Measurements from ENCODE around the gene COL21A1. TPM values are rescaled to one million over a fixed set of nuclear protein-coding genes. Genes with fewer than 3 reads are reported as not detected.

Gene COL21A1
- total RNA-seq, 2 experiments from 2014 or later: not detected

- DNase-seq: no peak
- CTCF ChIA-PET: no interaction called here
- Mint-ChIP-seq H3K27me3 (no peaks in the 10 kb centered on the region), H3K9me3 (peaks cover 9% of the 10 kb centered on the region), H3K36me3 (no peaks in the 10 kb centered on the region), H3K4me1 (ENCODE audit: low read depth) (no peaks in the 10 kb centered on the region), H3K27ac (no peak overlapping the region), H3K4me3 (no peak overlapping the region)
- POLR2A ChIA-PET: no interaction called here
- intact Hi-C loops (cut with micrococcal nuclease): no loop called here
These were observed 160.0 kb downstream of the COL21A1 start for GRCh38 chr6:56087421-56087820.

DNA sequence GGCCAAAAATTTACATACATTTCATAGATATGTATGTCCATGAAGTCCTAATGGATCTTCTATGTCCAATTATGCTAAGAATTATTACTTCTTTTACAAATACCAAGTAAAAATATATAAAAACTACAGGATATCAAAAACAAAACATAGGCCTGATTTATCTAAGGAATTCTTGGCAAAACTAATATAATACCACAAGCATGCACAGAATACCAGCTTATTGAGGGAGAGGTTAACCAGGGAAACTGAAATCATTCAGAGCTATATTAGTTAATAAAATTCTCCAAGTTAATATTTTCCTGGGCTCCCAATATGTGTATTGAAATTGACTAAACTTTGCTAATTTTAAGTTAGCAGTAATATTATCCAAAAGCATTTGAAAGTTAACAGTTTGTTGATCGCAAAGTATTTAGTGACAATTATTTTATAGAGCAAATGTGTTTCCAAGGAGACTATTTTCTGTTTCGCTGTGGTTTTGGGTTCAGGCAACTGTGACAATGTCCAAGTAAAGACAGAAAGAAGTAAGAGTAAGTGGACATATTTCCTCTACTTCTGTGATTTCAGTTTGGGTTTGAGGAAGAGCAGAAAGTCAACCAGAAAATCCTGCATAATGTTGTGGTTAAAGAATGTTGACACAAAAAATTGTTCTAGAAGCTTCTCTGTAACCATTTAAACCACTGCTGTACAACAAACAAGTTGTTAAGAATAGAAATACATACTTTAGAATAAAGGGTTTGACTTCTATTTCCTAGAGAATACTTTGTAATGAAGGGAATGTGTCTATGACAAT lies 167.4 kb downstream of the COL21A1 start:
- intact Hi-C loops (cut with micrococcal nuclease): no loop called here
- no peak overlapping the region for H3K27ac Mint-ChIP-seq
- H3K36me3 Mint-ChIP-seq: no peaks in the 10 kb centered on the region
- H3K27me3 Mint-ChIP-seq: no peaks in the 10 kb centered on the region
- ChIA-PET CTCF (no interaction called here), POLR2A (no interaction called here)
- H3K9me3 Mint-ChIP-seq: peaks cover 5% of the 10 kb centered on the region
- H3K4me1 Mint-ChIP-seq (ENCODE audit: low read depth): no peaks in the 10 kb centered on the region
- DNase-seq: no peak
- no peak overlapping the region for H3K4me3 Mint-ChIP-seq

DNA sequence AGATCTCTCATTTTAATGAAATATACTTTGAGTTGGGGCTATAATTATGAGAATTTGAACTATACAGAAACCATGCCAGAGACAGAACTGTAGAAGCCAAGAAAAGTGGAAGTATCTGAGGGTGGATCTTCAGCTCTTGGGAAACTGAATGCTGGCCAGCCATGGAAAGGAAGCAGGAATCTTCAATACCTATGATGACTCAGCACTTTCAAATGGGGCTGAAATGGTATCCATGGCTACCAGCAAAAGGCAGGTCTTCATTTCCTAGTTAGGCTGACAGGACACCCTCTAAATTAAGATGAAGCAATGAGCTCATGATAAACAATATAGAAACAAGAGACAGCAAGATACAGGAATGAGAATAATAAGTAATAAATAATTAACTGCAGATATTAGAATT lies 171.3 kb downstream of the COL21A1 start:
- Mint-ChIP-seq H3K36me3 (no peaks in the 10 kb centered on the region), H3K27ac (no peak overlapping the region), H3K4me3 (no peak overlapping the region), H3K9me3 (peaks cover 8% of the 10 kb centered on the region), H3K27me3 (no peaks in the 10 kb centered on the region), H3K4me1 (ENCODE audit: low read depth) (no peaks in the 10 kb centered on the region)
- intact Hi-C loops (cut with micrococcal nuclease): no loop called here
- DNase-seq: no peak
- ChIA-PET CTCF (no interaction called here), POLR2A (no interaction called here)

DNA sequence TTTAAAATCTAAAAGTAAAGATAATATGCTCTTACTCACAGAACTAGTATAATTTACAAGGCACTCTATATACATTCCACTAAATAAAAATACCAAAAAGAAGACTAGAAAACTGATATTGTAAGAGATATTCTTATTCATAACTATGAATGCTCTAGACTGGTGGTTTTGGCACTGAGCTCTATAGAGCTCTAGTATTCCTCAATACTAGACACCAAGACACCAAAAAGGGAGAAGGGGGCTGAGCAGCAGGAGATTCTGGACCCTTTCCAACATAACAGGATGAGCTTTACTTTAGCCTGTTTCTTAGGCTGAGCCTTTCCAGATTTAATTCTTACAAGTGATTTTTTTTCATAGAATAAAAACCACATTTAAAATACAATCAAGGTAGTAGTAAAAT lies 173.6 kb downstream of the COL21A1 start:
- CTCF ChIA-PET: no interaction called here

DNA sequence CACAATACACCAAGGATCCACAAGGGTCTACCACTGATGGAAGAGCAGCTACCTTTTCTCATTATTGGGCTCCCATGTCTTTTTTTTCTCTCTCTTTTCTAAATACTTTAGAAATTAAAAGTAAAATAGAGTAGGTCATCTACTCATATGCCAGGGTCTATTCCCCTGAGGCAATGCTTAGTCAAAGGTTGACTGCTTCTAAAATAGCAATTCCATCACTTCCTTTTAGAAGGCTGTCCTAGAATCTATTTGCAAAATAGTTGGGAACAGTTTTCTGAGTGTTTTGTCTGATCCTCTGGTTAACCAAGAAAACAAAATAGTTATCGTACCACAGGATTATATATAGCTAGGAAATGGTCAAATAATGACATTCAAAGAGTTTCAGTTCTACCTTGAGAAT lies 174.1 kb downstream of the COL21A1 start:
- Mint-ChIP-seq H3K4me3 (no peak overlapping the region), H3K27ac (no peak overlapping the region), H3K36me3 (no peaks in the 10 kb centered on the region), H3K9me3 (peaks cover 5% of the 10 kb centered on the region), H3K4me1 (ENCODE audit: low read depth) (no peaks in the 10 kb centered on the region), H3K27me3 (no peaks in the 10 kb centered on the region)
- intact Hi-C loops (cut with micrococcal nuclease): no loop called here
- no peak for DNase-seq
- ChIA-PET POLR2A (no interaction called here), CTCF (no interaction called here)

More for the DNA sequence above, 173.6 kb downstream of the COL21A1 start:
- Mint-ChIP-seq H3K9me3 (peaks cover 8% of the 10 kb centered on the region), H3K36me3 (no peaks in the 10 kb centered on the region), H3K27ac (no peak overlapping the region), H3K4me1 (ENCODE audit: low read depth) (no peaks in the 10 kb centered on the region), H3K4me3 (no peak overlapping the region), H3K27me3 (no peaks in the 10 kb centered on the region)
- POLR2A ChIA-PET: no interaction called here
- DNase-seq: no peak
- intact Hi-C loops (cut with micrococcal nuclease): no loop called here

- ChIA-PET POLR2A (no interaction called here), CTCF (no interaction called here)
- H3K27me3 Mint-ChIP-seq: no peaks in the 10 kb centered on the region
- no peak for DNase-seq
- intact Hi-C loops (cut with micrococcal nuclease): no loop called here
- no peak overlapping the region for H3K27ac Mint-ChIP-seq
- no peaks in the 10 kb centered on the region for H3K36me3 Mint-ChIP-seq
- no peaks in the 10 kb centered on the region for H3K4me1 Mint-ChIP-seq (ENCODE audit: low read depth)
- H3K9me3 Mint-ChIP-seq: peaks cover 5% of the 10 kb centered on the region
- H3K4me3 Mint-ChIP-seq: no peak overlapping the region
These were observed 174.5 kb downstream of the COL21A1 start for GRCh38 chr6:56072856-56073255.

GRCh38 chr6:56065408-56065807 lies 182.0 kb downstream of the COL21A1 start:
- POLR2A ChIA-PET: no interaction called here
- Mint-ChIP-seq H3K4me1 (ENCODE audit: low read depth) (no peaks in the 10 kb centered on the region), H3K9me3 (peaks cover 5% of the 10 kb centered on the region), H3K27me3 (no peaks in the 10 kb centered on the region), H3K27ac (no peak overlapping the region), H3K36me3 (no peaks in the 10 kb centered on the region), H3K4me3 (no peak overlapping the region)
- no peak for DNase-seq
- intact Hi-C loops (cut with micrococcal nuclease): no loop called here
- CTCF ChIA-PET: no interaction called here

- Mint-ChIP-seq H3K4me3 (no peak overlapping the region), H3K27ac (no peak overlapping the region), H3K27me3 (no peaks in the 10 kb centered on the region), H3K36me3 (no peaks in the 10 kb centered on the region), H3K9me3 (peaks cover 7% of the 10 kb centered on the region), H3K4me1 (ENCODE audit: low read depth) (no peaks in the 10 kb centered on the region)
- DNase-seq: no peak
- ChIA-PET POLR2A (no interaction called here), CTCF (no interaction called here)
- intact Hi-C loops (cut with micrococcal nuclease): no loop called here
These were observed 184.5 kb downstream of the COL21A1 start for GRCh38 chr6:56062836-56063235.

DNA sequence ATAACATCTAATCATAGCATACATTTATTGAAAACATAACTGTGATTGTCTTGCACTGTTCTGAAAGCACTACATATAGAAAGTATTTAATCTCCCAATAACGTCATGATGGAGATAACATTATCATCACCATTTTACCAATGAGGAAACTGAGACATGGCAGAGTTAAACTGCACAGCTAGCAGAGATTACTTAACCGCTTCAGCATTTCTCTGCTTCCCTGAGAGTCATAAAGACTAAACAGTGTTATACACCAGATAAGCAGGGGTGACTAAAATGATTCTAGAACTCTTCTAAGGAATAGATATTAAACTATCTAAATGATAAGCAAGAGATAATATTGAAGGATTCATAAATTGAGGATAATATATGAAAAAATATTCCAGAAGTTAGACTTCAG lies 188.7 kb downstream of the COL21A1 start:
- CTCF ChIA-PET: no interaction called here
- no peak overlapping the region for H3K27ac Mint-ChIP-seq
- H3K27me3 Mint-ChIP-seq: no peaks in the 10 kb centered on the region
- H3K36me3 Mint-ChIP-seq: no peaks in the 10 kb centered on the region
- no peak overlapping the region for H3K4me3 Mint-ChIP-seq
- no peak for DNase-seq
- POLR2A ChIA-PET: no interaction called here
- no peaks in the 10 kb centered on the region for H3K4me1 Mint-ChIP-seq (ENCODE audit: low read depth)
- peaks cover 7% of the 10 kb centered on the region for H3K9me3 Mint-ChIP-seq
- intact Hi-C loops (cut with micrococcal nuclease): no loop called here

DNA sequence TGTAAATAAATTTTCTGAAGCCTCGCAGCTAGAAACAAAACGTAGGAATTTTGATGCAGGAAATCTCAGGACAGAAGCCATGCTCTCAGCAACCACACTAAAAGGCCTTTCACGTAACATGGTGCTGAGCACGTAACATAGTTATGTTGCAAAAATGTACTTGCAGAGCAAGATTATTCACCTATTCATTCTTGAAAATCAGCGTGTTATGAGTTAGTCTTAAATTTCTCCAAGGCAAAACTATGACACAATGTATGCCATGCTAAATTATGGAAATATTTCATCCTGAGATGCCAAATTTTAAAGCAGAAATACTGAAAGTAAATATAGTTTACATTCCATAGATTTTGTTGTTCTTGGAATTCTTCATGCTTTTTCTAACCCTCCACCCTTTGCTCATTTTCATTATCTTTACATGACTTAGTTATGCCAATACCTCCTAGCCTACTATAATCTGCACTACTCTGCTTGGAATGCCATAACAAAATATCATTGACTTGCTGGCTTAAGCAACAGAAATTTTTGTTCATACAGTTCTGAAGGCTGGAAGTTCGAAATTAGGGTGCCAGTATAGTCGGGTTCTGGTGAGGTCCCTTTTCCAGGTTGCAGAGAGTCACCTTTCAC lies 192.2 kb downstream of the COL21A1 start:
- ChIA-PET CTCF (interaction anchor here (0.7 kb wide), 1 partner anchor 949 kb away, joined by 3 read pairs; no protein-coding TSS in a partner anchor), POLR2A (no interaction called here)
- H3K9me3 Mint-ChIP-seq: peaks cover 8% of the 10 kb centered on the region
- no peaks in the 10 kb centered on the region for H3K36me3 Mint-ChIP-seq
- no peak overlapping the region for H3K27ac Mint-ChIP-seq
- intact Hi-C loops (cut with micrococcal nuclease): no loop called here
- H3K4me1 Mint-ChIP-seq (ENCODE audit: low read depth): no peaks in the 10 kb centered on the region
- H3K27me3 Mint-ChIP-seq: no peaks in the 10 kb centered on the region
- no peak overlapping the region for H3K4me3 Mint-ChIP-seq
- DNase-seq: no peak

GRCh38 chr6:56051202-56051598 lies 196.2 kb downstream of the COL21A1 start:
- intact Hi-C loops (cut with micrococcal nuclease): no loop called here
- ChIA-PET POLR2A (interaction anchor here (0.6 kb wide), 1 partner anchor 68 kb away, joined by 3 read pairs; no protein-coding TSS in a partner anchor), CTCF (no interaction called here)
- Mint-ChIP-seq H3K27ac (no peak overlapping the region), H3K9me3 (peaks cover 5% of the 10 kb centered on the region), H3K4me3 (no peak overlapping the region), H3K27me3 (no peaks in the 10 kb centered on the region), H3K4me1 (ENCODE audit: low read depth) (no peaks in the 10 kb centered on the region), H3K36me3 (no peaks in the 10 kb centered on the region)
- no peak for DNase-seq

DNA sequence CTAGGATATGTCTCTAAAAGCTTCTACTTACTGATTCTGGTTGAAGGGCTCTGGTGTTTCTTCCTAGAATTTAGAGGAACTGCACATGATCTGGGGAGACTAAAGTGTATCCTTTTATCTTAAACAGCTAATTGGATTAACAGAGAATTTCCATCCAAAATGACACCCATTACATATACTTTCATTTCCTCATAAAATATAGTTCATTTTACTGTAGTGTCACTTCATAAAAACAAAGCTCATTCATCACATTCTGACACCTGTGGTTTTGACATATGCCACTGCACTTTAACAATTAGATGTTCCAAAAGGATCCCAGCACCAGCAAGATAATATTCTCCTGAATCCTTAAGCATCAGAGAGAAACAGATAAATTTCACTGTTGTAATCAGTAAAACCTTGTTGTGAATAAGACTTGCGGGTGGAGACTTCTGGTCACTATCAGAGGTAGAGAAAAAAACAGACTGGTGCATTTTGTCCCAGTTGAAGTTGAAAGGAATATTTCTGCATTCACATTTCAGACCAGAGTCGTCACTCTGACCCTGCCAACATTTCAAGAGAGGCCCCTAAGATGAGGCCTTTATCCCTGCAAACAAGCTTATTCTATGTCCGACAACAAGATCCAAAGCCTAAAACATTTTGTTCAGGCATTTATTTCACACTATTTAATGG lies 196.7 kb downstream of the COL21A1 start:
- H3K27me3 Mint-ChIP-seq: no peaks in the 10 kb centered on the region
- no peak overlapping the region for H3K27ac Mint-ChIP-seq
- no peaks in the 10 kb centered on the region for H3K36me3 Mint-ChIP-seq
- H3K4me1 Mint-ChIP-seq (ENCODE audit: low read depth): no peaks in the 10 kb centered on the region
- intact Hi-C loops (cut with micrococcal nuclease): no loop called here
- no peak overlapping the region for H3K4me3 Mint-ChIP-seq
- DNase-seq: no peak
- CTCF ChIA-PET: no interaction called here
- POLR2A ChIA-PET: no interaction called here
- H3K9me3 Mint-ChIP-seq: peaks cover 5% of the 10 kb centered on the region

- Mint-ChIP-seq H3K4me3 (no peak overlapping the region), H3K27me3 (no peaks in the 10 kb centered on the region), H3K27ac (no peak overlapping the region), H3K4me1 (ENCODE audit: low read depth) (no peaks in the 10 kb centered on the region), H3K9me3 (peaks cover 5% of the 10 kb centered on the region), H3K36me3 (no peaks in the 10 kb centered on the region)
- ChIA-PET CTCF (no interaction called here), POLR2A (no interaction called here)
- DNase-seq: no peak
- intact Hi-C loops (cut with micrococcal nuclease): no loop called here
These were observed 198.8 kb downstream of the COL21A1 start for GRCh38 chr6:56048601-56049000.

All from activated CD4-positive, alpha-beta memory T cell treated with anti-CD3 and anti-CD28 coated beads for 36 hours (primary cell).